ENCODE results near the gene PCDHA6. TPM values are rescaled to one million over a fixed set of nuclear protein-coding genes. Genes with fewer than 3 reads are reported as not detected.
"Not testable (repeated sequence)": the region's sequence is repeated elsewhere in the genome, so short reads cannot be mapped to it uniquely, and the experiment has no call there.

Gene PCDHA6
- total RNA-seq, 1 donor from 2014 or later, result not detected

GRCh38 chr5:140835622-140836510, 8.1 kb downstream of the PCDHA6 start:
- intact Hi-C loops (cut with micrococcal nuclease), result no loop called here
- no peak overlapping the region for H3K27ac ChIP-seq (replicated peaks)
- peaks cover 81% of the 10 kb centered on the region for H3K27me3 ChIP-seq (ENCODE audit: low read depth)
- no peak for TF ChIP-seq CTCF (IDR thresholded peaks at IDR 0.05; ENCODE audit: borderline replicate concordance)
- no peak for DNase-seq
- H3K9me3 ChIP-seq (replicated peaks), result peaks cover 50% of the 10 kb centered on the region
- no peaks in the 10 kb centered on the region for H3K36me3 ChIP-seq
- H3K4me3 ChIP-seq, result no peak overlapping the region
- H3K4me1 ChIP-seq, result no peaks in the 10 kb centered on the region

- no peak for TF ChIP-seq CTCF (IDR thresholded peaks at IDR 0.05; ENCODE audit: borderline replicate concordance)
- H3K4me1 ChIP-seq, result no peaks in the 10 kb centered on the region
- H3K36me3 ChIP-seq, result no peaks in the 10 kb centered on the region
- H3K4me3 ChIP-seq, result no peak within 1 kb of the TSS
- H3K27ac ChIP-seq (replicated peaks), result no peak within 1 kb of the TSS
- peaks cover 53% of the 10 kb centered on the region for H3K9me3 ChIP-seq (replicated peaks)
- DNase-seq, result no peak
- peaks cover 57% of the 10 kb centered on the region for H3K27me3 ChIP-seq (ENCODE audit: low read depth)
- intact Hi-C loops (cut with micrococcal nuclease), result no loop called here
Observed at GRCh38 chr5:140840978-140841962, 13.5 kb downstream of the PCDHA6 start, which contains the start of gene PCDHA8. Gene PCDHA8 (plus strand): TSS chr5:140841187. CDS start chr5:140841322, 135 bp downstream.

GRCh38 chr5:140842798-140843733, 15.3 kb downstream of the PCDHA6 start:
- Histone ChIP-seq H3K27ac (replicated peaks) (no peak overlapping the region), H3K27me3 (ENCODE audit: low read depth) (peaks cover 62% of the 10 kb centered on the region), H3K4me1 (no peaks in the 10 kb centered on the region), H3K36me3 (no peaks in the 10 kb centered on the region), H3K4me3 (no peak overlapping the region), H3K9me3 (replicated peaks) (peaks cover 52% of the 10 kb centered on the region)
- no peak for TF ChIP-seq CTCF (IDR thresholded peaks at IDR 0.05; ENCODE audit: borderline replicate concordance)
- intact Hi-C loops (cut with micrococcal nuclease), result no loop called here
- no peak for DNase-seq

GRCh38 chr5:140848139-140849102, 20.7 kb downstream of the PCDHA6 start, which contains the start of gene PCDHA9:
Gene PCDHA9 (plus strand): TSS chr5:140848382. CDS start chr5:140848496, 114 bp downstream.
- Histone ChIP-seq H3K27me3 (ENCODE audit: low read depth) (peaks cover 67% of the 10 kb centered on the region), H3K9me3 (replicated peaks) (peaks cover 47% of the 10 kb centered on the region)
- H3K4me3 ChIP-seq; H3K36me3 ChIP-seq; DNase-seq; intact Hi-C loops (cut with micrococcal nuclease); H3K4me1 ChIP-seq; H3K27ac ChIP-seq (replicated peaks): not testable (repeated sequence)

- Histone ChIP-seq H3K9me3 (replicated peaks) (peaks cover 38% of the 10 kb centered on the region), H3K27me3 (ENCODE audit: low read depth) (peaks cover 70% of the 10 kb centered on the region)
- H3K4me1 ChIP-seq; intact Hi-C loops (cut with micrococcal nuclease); H3K36me3 ChIP-seq; DNase-seq; H3K27ac ChIP-seq (replicated peaks); H3K4me3 ChIP-seq: not testable (repeated sequence)
Observed at GRCh38 chr5:140849831-140850634, 22.3 kb downstream of the PCDHA6 start.

All from left ventricle myocardium inferior (tissue), 1 donor.